Fibroblast of skin of left quadriceps (primary cell): Measurements from ENCODE around the gene CCDC27.

ENCODE experiments used
- DNase-seq, 2 experiments: peaks; one replicate each; pipeline ENCODE4 v3.0.0-alpha.2; 2013; ENCODE audit warnings: low read depth in 2 of 2

Gene CCDC27

DNA sequence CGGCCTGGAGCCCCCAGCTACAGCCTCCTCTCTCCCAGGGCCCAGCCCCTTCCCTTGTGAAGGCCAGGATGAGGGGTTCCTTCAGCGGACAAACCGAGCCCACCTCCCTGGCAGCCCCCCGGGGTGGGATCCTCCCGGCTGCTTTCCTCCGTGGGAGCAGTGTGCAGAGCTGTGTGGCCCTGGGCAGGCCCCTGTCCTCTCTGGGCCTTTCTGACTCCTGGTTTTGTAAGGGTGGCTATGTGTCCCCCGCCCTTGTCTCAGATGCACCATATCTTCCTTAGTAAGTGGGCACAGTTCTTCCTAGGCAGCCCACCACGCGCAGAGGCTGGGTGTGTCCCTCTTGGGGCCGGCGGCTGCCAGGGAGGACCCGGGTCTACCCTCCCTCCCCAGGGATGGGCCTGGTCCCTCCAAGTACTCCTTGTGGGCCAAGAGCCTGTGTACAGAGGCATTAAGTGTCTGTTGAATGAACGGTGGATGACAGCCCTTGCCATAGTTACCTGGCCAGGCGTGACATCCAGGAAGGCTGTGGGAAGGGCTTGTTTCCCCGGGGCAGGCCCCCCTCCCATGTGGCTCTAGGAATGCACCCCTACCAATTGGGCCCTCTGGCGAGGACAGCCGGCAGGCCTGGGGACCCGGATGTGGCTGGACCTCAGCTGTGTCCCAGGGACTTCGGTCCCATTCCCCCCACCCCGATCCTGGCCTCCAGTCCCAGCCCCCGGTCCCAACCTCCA is 24.1 kb downstream of the CCDC27 start:
- DNase-seq = no peak

DNA sequence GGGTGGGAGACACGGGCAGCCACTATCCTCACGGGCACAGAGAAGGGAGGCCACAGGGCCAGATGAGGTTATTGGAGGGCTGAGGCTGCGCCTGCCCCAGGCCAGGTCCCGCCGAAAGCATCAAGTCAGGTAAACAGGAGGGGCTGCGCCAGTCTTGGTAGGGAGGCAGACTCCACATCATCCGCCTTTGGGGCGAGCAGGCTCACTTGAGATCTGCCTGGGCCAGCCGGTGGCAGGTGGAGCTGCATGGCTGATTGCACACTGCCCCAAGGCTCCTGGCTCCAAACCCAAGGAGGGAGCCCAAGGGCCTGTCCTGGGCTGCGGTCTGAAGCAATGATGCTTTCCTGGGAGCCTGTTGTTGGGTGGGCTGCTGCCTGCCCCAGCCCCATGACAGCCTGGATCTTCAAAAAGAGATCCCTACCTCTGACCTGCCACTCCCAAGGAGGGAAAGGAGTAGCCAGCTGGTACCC is 24.9 kb downstream of the CCDC27 start:
- no peak for DNase-seq

DNA sequence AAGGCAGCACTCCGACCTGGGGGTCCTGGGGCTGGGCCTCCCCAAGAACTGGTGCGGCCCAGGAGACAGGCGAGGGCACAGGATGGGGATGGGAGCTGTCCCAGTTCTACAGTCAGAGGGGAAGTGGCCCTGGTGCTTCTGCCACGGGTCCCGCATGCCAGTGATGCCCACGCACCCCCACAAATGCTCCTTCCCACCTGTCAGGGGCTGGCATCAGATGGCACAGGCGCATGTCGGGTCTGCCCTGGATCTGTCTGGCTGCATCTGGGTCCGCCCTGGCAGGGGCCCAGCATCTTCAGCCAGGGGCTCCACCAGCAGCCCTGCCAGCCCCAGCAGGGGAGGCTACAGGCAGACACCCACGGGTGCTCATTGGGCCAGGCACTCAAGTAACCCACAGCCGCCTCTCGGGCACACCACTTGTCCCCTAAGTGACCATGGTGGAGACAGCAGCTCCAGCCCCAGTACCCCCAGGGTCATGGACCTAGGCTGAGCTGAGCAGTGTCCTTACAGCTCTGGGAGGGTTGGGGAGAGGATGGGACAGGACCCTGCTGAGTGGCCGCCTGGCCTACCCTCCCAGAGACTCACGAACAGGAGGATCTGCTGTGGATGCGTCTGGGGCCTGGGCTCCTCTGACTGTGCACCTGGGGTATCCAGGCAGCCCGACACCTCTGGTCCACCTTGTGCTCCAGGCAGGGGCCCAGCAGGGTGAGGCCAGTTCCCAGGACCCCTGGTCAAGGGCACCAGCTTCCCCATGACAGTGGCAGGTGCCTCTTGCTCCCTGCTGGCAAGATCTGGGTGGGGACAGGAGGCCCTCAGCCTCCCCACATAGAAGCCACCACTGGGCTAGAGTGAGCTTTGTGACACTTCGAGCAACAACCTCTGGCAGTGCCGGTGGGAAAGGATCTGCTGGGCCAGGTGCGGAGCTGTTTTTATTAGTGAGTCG is 25.7 kb downstream of the CCDC27 start:
- DNase-seq = no peak

DNA sequence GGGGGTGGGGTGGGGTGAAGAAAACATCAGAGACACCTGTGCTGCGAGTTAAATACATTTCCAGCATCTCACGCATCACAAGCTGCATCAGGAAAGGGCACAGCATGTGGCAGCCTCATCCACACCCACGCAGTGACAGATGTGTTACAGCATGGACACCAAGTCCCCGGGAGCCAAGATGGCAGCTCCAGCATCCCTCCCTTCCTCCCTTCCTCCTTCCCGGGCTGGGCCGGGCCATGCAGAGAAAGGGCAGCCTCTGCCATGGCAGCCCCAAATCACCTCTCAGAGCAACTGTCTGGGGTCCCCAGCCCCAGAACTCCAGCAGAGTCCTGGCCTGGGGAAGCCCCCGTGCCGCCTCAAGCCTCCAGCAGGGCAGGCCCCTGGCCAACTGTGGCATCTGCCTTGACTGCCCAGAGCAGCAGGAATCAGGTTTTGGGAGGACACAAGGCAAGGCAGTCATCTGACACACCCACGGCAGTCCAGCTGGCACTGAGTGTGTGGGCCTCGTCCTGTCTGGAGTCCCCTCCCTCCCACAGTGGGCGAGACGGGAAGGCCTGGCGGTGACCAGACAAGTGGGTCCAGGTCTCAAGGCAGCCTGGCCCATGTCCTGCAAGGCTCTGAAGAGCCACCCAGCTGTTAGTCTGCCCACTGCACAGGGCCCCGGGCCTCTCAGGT is 26.5 kb downstream of the CCDC27 start:
- DNase-seq = no peak

DNA sequence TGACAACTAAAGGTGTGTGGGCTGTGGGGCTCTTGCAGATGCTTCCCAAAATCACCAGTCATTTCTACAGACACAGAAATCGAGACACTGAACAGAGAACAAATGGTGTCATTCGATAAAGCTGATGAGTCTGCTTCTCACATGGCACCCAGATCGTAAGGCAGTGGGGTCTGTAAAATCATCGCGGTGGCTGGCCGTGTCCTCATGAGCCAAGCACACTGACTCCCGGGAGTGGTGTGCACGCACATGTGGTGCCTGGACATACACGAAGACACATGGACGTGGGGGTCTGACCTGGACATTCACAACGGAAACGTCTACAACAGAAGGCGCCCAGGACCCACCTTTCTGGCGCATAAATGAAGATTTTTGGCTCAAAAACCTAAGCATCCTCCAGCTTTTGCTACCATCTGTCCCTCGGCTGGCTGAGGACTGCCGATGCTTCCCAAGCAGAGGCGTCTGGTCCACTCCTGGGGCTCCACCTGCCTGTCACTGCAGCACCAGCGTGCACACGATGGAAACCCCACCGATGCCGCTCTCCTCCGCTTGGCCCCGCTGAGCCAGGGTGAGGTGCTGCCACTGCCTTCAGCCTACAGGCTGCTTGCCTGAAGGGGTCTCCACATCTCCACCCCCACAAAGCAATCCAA is 27.1 kb downstream of the CCDC27 start:
- DNase-seq = no peak

DNA sequence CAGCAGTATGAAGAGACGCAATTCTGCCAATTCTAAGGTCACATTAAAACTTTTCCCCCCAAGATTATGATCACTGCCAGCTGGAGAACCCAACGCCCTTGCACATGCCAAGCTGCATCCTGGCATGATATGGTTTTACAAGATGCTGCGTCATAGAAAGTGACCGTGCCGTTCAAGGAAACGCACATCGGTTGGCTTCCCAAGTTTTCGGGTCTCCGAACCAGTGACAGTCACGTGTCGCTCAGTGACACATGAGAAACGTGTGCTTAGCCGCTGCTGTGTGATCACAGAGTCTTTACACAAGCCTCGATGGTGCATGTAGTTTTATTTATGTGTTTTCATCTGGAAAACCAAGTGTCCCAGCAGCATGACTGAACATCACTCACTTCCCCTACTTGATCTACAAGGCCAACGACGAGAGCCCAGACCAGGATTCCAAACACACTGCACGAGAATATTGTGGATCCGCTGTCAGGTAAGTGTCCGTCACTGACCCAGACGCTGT is 27.7 kb downstream of the CCDC27 start:
- no peak for DNase-seq

GRCh38 chr1:3780901-3781300 is 28.7 kb downstream of the CCDC27 start:
- DNase-seq = no peak

DNA sequence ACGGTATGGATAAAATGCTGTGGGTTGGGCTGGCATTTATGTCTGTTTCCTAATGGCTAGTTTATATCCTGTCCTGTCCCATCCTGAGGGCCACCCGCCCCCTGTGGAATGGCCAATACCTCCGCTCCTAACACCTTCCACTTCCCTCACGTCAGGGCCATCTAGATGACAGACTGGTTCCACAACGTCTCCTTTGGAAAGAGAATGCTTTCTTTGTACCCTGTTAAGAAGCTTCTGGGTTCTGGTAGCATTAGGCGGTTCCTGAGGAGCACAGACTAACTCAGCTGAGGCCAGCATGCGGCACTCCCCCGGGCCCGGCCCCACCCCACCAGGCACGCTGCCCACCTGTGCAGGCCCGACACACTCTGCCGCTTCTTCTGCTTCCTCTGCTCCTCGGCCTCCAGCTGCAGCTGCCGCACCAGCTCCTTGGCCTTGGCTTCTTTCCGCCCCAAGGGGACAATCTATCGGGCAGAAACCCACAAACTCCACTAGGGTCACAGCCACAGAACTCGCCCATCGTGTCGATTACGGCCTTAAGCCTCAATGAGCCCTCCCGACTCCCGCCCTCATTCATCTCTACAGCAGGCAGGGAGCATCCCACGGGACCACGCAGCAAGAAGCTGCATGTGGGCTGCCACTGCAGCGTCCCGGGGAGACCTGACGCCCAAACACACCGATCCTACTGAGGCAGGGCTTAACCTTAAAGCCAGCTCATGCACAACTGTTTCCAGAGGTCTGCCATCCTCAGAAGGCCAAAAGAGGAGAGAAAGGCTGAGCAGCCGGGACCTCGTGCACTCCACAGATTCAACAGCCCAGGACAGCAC is 31.6 kb downstream of the CCDC27 start:
- no peak for DNase-seq

- no peak for DNase-seq
Observed at GRCh38 chr1:3785045-3785444, 32.8 kb downstream of the CCDC27 start.

DNA sequence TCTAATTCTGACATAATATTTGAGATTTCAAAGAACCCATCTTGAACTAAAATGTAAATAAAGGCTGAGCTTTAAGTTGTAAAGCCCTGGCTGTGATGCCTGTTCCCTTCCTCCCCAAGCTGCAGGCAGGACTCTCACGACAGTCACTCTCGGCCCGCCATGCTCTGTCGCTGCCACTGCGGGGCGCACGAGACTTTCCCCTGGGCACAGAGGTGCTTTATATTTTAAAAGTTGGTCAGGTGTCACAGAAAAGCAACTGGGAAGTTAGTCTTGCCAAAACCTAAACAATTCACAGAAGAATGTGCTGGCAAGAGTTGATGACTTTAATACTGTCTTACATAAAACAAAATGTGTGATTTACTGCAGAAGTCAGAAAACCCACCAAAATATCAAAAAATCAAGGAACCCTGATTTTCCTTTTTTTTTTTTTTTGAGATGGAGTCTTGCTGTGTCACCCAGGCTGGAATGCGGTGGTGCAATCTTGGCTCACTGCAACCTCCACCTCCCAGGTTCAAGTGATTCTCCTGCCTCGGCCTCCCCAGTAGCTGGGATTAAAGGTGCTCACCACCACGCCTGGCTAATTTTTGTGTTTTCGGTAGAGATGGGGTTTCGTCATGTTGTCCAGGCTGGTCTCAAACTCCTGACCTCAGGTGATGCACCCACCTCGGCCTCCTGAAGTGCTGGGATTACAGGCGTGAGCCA is 33.4 kb downstream of the CCDC27 start:
- no peak for DNase-seq

DNA sequence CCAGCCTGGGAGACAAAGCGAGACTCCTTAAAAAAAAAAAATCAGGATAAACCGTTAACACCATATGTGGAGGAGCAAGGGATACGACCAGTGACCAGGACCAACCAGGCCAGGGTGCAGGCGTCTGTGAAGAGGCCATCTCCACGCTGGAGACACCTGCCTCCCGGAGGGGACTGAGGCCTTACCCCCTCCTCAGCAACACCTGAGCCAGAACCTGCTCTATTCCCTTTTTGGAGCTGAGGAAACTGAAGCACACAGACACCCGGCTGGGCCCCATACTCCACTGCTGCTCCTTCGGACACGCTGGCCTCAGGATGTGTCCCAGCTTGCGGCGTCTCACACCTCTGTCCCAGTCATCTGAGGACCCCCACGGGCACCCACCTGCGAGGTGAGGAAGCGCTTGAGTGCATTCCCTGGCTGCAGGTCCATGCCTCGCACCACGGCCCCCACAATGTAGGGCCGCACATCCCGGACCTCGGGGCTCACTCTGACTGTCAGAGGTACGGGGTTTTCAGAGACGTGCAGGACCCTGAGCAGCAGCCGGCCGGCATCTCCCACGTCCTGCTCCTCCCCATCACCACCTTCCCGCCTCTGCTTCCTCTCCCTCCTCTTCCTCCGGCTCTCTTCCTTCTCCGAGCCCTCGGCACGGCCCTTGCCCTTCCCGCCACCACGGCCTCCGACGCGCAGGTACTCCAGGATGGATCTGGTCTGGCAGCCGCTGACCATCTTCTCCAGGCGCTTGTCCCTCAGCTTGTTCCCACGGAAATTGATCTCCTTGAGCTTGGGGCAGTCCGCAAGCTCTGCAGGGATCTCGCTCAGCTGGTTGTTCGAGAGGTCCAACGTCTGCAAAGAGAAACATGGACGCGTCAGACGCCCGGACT is 34.5 kb downstream of the CCDC27 start:
- no peak for DNase-seq

- DNase-seq = no peak
Observed at GRCh38 chr1:3787349-3787715, 35.1 kb downstream of the CCDC27 start.

- no peak for DNase-seq
Observed at GRCh38 chr1:3787745-3788605, 35.7 kb downstream of the CCDC27 start.

- DNase-seq = no peak
Observed at GRCh38 chr1:3788756-3789420, 36.6 kb downstream of the CCDC27 start.

DNA sequence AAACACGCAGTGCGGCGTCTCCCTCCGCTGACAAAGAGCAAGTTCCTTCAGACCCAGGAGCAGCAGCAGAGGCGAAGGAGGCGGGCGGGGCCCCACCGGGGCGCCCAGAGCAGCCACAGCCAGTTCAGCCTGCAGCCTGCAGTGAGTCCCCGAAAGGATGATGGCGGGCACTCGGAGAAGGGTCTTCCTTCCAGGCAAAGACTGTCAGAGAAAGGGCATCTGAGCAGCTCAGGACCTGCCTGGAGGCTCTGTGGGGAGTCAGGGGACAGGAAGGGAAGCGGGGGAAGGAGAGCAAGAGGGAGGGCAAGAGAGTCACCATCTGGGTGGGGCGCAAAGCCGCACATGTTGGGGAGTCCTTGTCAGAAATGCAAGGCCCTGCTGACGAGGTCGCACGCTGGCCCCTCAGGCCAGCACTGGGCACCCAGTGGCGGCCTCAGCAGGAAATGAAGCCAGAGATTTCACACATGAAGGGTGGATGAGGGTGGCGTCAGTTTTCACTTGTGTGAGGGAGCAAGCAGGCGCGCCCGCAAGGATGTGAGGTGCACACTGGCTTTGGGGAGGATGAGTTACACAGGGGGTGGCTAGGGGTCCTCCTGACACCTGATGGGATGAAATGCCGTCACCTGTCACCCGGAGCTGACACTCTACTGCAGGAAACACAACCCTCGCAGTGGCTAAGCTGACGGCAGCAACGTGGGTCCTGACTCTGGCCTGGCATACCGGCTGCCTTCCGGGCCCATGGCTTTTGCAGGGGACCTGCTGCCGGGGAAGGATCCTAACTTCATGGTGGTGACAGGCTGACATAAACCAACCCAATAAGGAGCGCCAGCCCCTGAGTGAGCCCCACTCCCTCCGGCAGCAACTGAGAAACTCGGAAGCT is 37.4 kb downstream of the CCDC27 start:
- no peak for DNase-seq

DNA sequence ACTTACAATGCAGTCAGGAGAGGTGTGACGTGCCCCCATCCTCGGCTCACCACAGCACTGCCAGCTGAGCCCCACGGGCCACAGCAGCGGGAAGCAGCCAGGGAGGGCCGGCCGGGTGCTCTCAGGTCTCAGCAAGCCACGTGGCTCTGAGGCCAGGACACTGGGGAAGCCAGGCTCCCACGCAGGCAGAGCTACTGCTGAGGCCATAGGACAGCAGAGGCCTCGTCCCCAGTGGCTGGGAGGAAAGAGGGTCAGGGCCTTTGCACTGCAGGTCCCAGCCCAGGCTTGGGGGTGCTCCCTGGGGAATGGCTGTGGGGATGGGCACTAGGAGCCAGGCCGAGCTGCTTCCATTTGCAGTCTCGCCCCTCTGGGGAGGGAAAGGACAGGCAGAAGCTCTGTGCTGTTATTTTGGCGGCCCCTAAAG is 38.3 kb downstream of the CCDC27 start:
- no peak for DNase-seq

DNA sequence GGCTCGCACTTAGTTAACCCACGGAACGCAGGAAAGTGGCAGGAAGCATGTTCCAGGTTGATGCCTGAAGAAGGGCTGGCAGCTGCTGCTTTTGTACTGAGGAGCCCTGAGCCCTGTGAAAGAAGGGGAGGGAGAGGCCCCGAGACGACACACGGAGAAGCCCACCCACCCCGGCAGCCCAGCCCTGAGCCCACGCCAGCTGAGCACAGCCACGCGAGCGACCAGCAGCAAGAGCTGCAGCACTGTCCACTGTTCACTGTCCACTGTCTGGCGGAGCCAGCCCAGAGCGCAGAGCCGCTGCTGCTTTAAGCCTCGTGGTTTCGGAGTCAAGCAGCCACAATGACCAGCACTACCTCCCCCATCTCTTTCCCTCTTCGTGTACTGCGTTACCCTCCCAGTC is 38.7 kb downstream of the CCDC27 start:
- no peak for DNase-seq
